ENCODE results near the gene AMOTL1. TPM values are rescaled to one million over a fixed set of nuclear protein-coding genes. Genes with fewer than 3 reads are reported as not detected.

AMOTL1 gene
- total RNA-seq, 2 donors from 2014 or later = 45.0 to 60.0 TPM

DNA sequence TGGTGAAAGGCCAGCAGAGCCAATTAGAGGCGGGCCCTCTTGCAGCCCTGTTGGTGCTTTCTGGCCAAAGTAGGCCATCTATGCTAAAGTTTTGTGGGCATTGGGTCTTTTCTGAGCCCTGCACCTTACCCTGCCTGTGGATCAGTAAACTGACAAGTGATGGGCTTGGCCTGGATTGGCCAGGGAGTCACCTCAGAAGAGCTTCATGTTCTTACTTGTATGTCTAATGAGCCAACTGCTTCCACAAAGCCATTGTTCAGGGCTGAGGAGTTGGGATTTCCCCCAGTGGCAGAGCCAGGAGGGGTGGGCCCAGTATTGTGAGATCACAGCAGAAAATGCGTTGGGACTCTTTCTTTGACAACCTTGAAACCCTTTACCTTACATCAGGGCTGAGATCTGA, 114.8 kb downstream of the AMOTL1 start:
- H3K4me3 Mint-ChIP-seq = no peak overlapping the region
- peaks cover 10% of the 10 kb centered on the region for H3K9me3 Mint-ChIP-seq
- TF ChIP-seq, protein P1, sequence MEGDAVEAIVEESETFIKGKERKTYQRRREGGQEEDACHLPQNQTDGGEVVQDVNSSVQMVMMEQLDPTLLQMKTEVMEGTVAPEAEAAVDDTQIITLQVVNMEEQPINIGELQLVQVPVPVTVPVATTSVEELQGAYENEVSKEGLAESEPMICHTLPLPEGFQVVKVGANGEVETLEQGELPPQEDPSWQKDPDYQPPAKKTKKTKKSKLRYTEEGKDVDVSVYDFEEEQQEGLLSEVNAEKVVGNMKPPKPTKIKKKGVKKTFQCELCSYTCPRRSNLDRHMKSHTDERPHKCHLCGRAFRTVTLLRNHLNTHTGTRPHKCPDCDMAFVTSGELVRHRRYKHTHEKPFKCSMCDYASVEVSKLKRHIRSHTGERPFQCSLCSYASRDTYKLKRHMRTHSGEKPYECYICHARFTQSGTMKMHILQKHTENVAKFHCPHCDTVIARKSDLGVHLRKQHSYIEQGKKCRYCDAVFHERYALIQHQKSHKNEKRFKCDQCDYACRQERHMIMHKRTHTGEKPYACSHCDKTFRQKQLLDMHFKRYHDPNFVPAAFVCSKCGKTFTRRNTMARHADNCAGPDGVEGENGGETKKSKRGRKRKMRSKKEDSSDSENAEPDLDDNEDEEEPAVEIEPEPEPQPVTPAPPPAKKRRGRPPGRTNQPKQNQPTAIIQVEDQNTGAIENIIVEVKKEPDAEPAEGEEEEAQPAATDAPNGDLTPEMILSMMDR (conservative IDR thresholded peaks at IDR 0.05) = no peak
- H3K27ac Mint-ChIP-seq = no peak overlapping the region
- Histone ChIP-seq H3K9me3 (ENCODE audit: control insufficient read depth, low read length) (peaks cover 14% of the 10 kb centered on the region), H3K9ac (ENCODE audit: extremely low read depth, low read length, poor library complexity, severe bottlenecking) (no peak overlapping the region), H3K36me3 (ENCODE audit: control insufficient read depth, insufficient read depth, low read length) (peaks cover 83% of the 10 kb centered on the region), H3K4me1 (ENCODE audit: control insufficient read depth, insufficient read depth, low read length) (no peaks in the 10 kb centered on the region), H3K27ac (ENCODE audit: low read depth, low read length) (no peak overlapping the region), H3K4me3 (ENCODE audit: low read length) (no peak overlapping the region), H3K27me3 (ENCODE audit: control insufficient read depth, insufficient read depth, low read length, poor library complexity, severe bottlenecking) (no peaks in the 10 kb centered on the region)
- WGBS, 2 experiments (ENCODE audit: insufficient coverage in 1 of 2, insufficient read length in 1 of 2) = 100% methylated on average over 1 to 2 of the region's 2 CpGs
- H3K27me3 Mint-ChIP-seq (ENCODE audit: insufficient read depth) = no peaks in the 10 kb centered on the region
- peak; percentile 41 for DNase-seq
- H3K4me1 Mint-ChIP-seq = no peaks in the 10 kb centered on the region
- peaks cover 58% of the 10 kb centered on the region for H3K36me3 Mint-ChIP-seq (ENCODE audit: low read depth)

DNA sequence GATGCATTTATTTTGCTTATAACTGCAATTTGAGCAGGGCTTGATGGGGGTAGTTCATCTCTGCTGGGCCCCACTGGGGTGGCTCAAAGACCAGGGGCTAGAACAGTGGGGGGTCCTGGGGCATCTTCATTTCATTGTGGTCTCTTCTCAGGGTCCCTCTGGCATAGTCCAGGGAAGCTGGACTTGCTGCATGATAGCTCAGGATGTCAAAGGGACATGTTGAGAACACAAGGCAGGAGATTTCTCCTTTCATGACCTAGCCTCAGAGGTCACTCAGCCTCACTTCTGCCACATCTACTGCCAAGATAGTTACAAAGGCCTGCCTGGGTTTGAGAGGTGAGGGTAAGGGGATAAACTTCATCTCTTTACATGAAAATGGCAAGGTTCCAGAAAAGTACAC, 115.7 kb downstream of the AMOTL1 start:
- Mint-ChIP-seq H3K4me1 (no peaks in the 10 kb centered on the region), H3K4me3 (no peak overlapping the region), H3K27ac (no peak overlapping the region), H3K36me3 (ENCODE audit: low read depth) (peaks cover 59% of the 10 kb centered on the region), H3K27me3 (ENCODE audit: insufficient read depth) (no peaks in the 10 kb centered on the region), H3K9me3 (peaks cover 14% of the 10 kb centered on the region)
- H3K27me3 ChIP-seq (ENCODE audit: control insufficient read depth, insufficient read depth, low read length, poor library complexity, severe bottlenecking) = no peaks in the 10 kb centered on the region
- peak; percentile 45 for DNase-seq
- H3K27ac ChIP-seq (ENCODE audit: low read depth, low read length) = peak overlapping the region; percentile 4
- H3K9ac ChIP-seq (ENCODE audit: extremely low read depth, low read length, poor library complexity, severe bottlenecking) = no peak overlapping the region
- no peaks in the 10 kb centered on the region for H3K4me1 ChIP-seq (ENCODE audit: control insufficient read depth, insufficient read depth, low read length)
- no peak overlapping the region for H3K4me3 ChIP-seq (ENCODE audit: low read length)
- peaks cover 80% of the 10 kb centered on the region for H3K36me3 ChIP-seq (ENCODE audit: control insufficient read depth, insufficient read depth, low read length)
- TF ChIP-seq, protein P1 (conservative IDR thresholded peaks at IDR 0.05) = no peak
- peaks cover 23% of the 10 kb centered on the region for H3K9me3 ChIP-seq (ENCODE audit: control insufficient read depth, low read length)

- Mint-ChIP-seq H3K27me3 (ENCODE audit: insufficient read depth) (no peaks in the 10 kb centered on the region), H3K36me3 (ENCODE audit: low read depth) (peaks cover 55% of the 10 kb centered on the region), H3K4me3 (no peak overlapping the region), H3K27ac (no peak overlapping the region), H3K9me3 (peaks cover 14% of the 10 kb centered on the region), H3K4me1 (no peaks in the 10 kb centered on the region)
- no peaks in the 10 kb centered on the region for H3K27me3 ChIP-seq (ENCODE audit: control insufficient read depth, insufficient read depth, low read length, poor library complexity, severe bottlenecking)
- peak overlapping the region; percentile 4 for H3K27ac ChIP-seq (ENCODE audit: low read depth, low read length)
- TF ChIP-seq, protein P1 (conservative IDR thresholded peaks at IDR 0.05) = no peak
- H3K4me3 ChIP-seq (ENCODE audit: low read length) = no peak overlapping the region
- H3K4me1 ChIP-seq (ENCODE audit: control insufficient read depth, insufficient read depth, low read length) = no peaks in the 10 kb centered on the region
- no peak overlapping the region for H3K9ac ChIP-seq (ENCODE audit: extremely low read depth, low read length, poor library complexity, severe bottlenecking)
- peak; percentile 38 for DNase-seq
- H3K9me3 ChIP-seq (ENCODE audit: control insufficient read depth, low read length) = peaks cover 26% of the 10 kb centered on the region
- 88 to 96% methylated on average over 5 to 6 of the region's 6 CpGs for WGBS, 2 experiments (ENCODE audit: insufficient coverage in 1 of 2, insufficient read length in 1 of 2)
- peaks cover 80% of the 10 kb centered on the region for H3K36me3 ChIP-seq (ENCODE audit: control insufficient read depth, insufficient read depth, low read length)
Observed at GRCh38 chr11:94884376-94884775, 116.2 kb downstream of the AMOTL1 start.
